ENCODE measurements around the gene GLT8D1.
"Not testable (repeated sequence)": the region's sequence is repeated elsewhere in the genome, so short reads cannot be mapped to it uniquely, and the experiment has no call there.

Gene GLT8D1

GRCh38 chr3:52679811-52680210 lies 25.8 kb downstream of the GLT8D1 start:
- DNase-seq (ENCODE audit: low read depth): no peak

- DNase-seq (ENCODE audit: low read depth): no peak
These were observed 26.4 kb downstream of the GLT8D1 start for GRCh38 chr3:52679199-52679538.

- no peak for DNase-seq (ENCODE audit: low read depth)
These were observed 27.1 kb downstream of the GLT8D1 start for GRCh38 chr3:52678265-52679198.

- not testable (repeated sequence) for DNase-seq (ENCODE audit: low read depth)
These were observed 29.4 kb downstream of the GLT8D1 start for GRCh38 chr3:52676201-52676600.

- DNase-seq (ENCODE audit: low read depth): no peak
These were observed 33.9 kb downstream of the GLT8D1 start for GRCh38 chr3:52671676-52672075.

DNA sequence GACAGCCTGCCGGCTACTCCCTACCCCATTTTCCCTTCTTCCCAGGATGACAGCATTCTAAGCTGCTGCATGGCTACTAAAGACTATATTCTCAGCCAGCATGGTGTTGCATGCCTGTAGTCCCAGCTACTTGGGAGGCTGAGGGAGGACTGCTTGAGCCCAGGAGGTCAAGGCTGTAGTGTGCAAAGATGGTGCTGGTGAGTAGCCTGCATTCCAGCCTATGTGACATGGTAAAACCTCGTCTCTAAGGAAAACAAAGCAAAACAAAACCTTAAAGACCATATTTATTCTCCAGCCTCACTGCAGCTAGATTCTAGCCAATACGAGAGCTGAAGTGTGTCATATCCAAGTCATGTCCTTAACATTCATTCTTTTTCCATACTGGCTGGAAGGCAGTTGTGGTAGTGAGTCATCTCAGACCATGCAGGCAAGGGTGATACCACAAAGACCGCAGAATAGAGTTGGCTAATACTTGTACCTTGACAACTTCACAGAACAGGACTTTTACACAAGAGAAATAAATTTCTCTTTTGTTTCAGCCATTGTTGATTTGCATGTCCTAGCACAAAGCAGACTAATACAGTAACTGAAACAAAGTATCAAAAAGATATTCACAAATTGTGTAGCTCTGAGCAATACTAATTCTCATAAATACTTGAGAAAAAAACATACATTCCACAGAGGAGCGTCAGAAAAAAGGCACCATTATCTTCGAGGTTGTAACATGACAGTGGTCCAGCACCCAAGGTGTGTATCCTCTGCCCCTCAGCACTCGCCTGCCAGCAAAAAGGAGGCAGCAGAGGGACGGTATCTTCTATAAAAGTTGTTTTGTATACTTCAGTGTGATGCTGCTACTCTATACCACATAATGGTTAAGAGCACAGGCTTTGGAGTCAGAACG lies 34.7 kb downstream of the GLT8D1 start:
- peak; percentile 98 for DNase-seq (ENCODE audit: low read depth)

DNA sequence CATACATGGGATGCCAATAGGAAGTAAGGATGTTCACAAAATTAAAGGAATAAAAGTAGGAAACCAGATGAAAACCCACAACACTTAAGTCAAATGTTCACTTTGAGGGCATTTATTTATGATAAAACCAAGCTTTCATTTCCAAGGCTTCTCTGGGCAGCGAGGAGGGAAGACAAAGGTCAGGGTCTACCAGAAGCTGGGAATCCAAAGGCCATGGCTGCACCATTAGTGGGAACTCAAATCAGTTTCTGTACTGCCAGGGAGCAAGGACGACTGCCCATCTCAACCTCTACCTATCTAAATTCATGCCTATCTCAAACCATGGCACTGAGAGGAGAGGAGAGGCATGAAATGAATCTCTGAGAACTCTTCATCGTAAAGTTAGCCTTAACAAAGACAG lies 42.5 kb downstream of the GLT8D1 start:
- no peak for DNase-seq (ENCODE audit: low read depth)

DNA sequence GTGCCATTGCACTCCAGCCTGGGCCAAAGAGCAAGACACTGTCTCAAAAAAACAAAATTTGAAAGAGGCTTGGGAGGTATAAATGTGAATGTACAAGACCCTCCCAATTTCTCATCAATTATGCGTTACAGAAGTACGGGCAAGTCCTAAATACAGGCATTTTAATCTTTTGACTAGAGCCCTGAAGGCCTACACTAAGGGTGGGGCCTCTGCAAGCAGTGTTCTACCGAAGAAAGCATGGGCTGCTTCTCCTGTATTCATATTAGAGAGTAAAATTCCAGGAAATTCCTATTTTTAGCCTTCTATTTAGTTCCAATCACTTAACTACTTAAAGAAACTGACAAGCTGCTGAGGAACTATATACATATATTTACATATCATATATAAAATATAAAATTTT lies 45.5 kb downstream of the GLT8D1 start:
- DNase-seq (ENCODE audit: low read depth): no peak

GRCh38 chr3:52655895-52656294 lies 49.7 kb downstream of the GLT8D1 start:
- DNase-seq (ENCODE audit: low read depth): no peak

DNA sequence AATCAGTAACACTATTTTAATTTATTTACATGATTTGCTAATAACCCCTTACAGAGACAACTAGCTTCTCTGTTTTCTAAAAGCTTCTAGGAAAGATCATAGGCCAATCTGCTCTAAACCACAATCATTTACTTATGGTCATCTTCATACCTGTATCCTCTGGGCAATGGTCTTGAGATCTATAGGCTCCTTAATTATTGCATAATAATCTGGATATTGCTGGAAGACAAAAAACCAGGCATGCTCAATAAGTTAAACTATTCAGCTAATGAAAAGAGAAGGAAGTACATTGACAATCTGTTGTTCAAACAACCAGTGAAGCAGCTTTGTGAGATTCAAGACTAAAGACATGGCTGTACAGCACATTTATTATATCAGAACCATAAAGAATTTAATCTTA lies 54.0 kb downstream of the GLT8D1 start:
- DNase-seq (ENCODE audit: low read depth): no peak

DNA sequence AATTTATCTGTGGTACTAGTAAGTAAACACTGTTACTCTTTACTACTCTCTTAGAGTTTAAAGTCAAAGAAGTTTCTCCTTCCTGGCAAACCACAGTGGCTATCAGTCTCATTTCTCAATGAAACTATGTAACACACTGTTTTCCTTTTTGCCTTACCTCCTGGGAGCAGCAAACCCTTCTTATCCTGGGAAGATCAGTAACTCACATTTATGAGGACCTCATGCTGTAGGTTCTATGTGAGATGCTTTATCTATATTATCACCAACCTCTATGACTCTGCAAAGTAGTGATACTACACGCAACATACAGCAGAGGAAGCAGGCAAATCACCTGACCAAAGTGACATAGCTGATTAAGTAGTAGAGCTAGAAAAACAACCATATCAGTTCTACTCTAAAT lies 55.2 kb downstream of the GLT8D1 start:
- DNase-seq (ENCODE audit: low read depth): no peak

- DNase-seq (ENCODE audit: low read depth): peak; percentile 17
These were observed 56.0 kb downstream of the GLT8D1 start for GRCh38 chr3:52649461-52650210.

- no peak for DNase-seq (ENCODE audit: low read depth)
These were observed 60.0 kb downstream of the GLT8D1 start for GRCh38 chr3:52645549-52645948.

All from GM04504 (cell line).